ENCODE results near the gene PTPRR. TPM values are rescaled to one million over a fixed set of nuclear protein-coding genes. Genes with fewer than 3 reads are reported as not detected.

Gene PTPRR
- polyA plus RNA-seq, 4 donors = 0.64 to 0.82 (median 0.73) TPM

DNA sequence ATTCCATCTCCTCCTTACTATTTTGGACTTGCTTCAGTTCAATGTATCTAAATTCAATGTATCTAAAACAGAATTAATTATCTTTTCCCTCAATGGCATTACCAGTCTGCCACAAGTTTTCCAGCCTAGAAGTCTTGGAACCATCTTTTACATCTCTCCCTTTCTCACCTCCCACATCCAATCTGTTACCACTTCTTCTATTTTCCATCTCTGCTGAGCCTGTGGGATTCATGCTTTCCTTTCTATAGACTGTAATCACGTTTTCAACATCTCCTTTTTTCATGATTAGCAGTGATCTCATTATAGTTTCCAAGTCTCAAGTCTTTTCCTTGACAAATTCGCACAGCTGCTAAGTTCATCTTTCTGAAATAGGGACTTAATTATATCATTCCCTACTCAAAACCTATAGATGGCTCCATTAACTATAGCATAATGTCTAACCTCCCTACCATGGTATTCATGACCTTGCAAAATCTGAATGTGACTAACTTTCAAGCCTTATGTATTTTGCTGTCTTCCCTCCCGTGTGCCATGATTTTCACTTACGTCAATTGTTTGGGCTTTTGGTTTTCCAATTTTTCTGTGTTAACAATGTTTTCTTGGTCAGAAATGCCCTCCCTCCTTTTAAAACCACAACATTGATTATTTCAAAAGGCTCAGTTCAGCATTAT is 262.8 kb downstream of the PTPRR start:
- DNase-seq (ENCODE audit: low read depth in 4 of 4, low spot score in 2 of 4) = no peak

DNA sequence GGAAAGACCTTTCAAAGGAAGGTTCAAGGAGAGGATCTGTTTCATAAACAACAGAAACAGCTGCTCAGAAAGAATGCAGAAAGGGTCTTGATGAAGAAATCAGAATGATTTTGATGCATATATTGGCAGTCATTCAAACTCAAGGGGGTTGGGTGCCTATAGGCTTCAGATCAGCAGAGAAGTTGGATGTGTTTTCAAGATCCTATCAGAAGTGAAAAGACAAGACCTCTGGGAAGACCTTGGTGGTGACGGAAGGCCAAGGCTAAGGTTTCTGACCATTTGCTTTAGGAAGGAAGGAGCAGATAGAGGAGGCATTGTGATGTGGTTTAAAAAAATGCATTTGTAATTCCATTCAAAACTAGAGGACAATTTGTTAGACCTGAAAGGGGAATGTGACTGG is 268.1 kb downstream of the PTPRR start:
- DNase-seq (ENCODE audit: low read depth in 4 of 4, low spot score in 2 of 4) = no peak

DNA sequence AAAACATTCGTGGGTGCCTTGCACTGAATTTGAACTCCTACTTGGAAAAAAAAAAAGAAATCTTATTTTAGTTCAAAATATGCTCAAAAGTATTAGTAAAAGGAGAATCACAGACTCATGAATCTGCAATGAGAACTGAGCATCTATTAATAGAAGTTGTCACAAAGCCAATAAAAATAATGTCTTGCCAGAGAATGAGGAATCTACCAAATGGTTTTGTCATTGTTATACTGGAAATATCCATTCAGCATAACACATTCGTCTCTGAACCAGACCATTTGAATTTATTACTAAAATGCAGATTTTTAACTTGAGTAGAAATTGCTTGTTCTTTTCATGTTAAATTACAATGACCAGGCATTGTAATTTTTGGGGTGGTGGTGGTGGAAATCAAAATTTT is 271.7 kb downstream of the PTPRR start:
- DNase-seq (ENCODE audit: low read depth in 4 of 4, low spot score in 2 of 4) = no peak

DNA sequence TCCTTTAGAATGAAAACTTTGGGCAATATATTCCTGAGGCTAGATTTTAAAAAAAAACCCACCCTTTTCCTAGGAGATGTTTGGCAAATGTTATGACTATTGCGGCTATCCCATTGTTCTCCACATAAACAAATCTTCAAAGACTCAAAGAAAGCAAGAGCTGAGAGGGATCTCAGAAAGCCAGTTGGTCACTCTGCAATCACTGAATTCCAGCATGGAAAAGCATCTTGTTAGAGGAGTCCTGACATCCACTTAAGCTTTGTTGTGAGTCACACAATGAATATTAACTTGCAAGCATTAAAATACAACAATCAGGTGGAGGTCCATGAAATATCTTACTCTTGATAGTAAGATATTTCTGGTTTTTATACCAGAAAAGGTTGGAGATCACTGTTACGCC is 272.3 kb downstream of the PTPRR start:
- DNase-seq (ENCODE audit: low read depth in 4 of 4, low spot score in 2 of 4) = no peak

DNA sequence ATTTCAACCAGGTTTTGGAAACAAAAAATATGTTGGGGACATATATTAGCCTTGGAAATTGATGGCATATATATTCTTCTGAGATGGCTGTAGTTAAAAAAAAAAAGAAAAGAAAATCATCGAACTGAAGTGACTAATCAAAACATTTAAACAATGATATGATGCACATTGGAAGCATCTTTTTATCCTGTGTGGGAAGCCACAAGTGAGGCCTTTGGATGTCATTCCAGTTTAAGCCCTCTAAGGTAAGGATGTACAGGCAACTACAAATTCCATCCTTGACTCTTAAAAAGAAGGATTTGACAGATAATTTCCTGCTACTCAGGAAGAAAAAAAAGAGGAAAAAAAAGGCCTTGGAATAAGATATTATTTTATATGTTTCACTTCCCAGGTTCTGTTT is 273.7 kb downstream of the PTPRR start:
- DNase-seq (ENCODE audit: low read depth in 4 of 4, low spot score in 2 of 4) = no peak

DNA sequence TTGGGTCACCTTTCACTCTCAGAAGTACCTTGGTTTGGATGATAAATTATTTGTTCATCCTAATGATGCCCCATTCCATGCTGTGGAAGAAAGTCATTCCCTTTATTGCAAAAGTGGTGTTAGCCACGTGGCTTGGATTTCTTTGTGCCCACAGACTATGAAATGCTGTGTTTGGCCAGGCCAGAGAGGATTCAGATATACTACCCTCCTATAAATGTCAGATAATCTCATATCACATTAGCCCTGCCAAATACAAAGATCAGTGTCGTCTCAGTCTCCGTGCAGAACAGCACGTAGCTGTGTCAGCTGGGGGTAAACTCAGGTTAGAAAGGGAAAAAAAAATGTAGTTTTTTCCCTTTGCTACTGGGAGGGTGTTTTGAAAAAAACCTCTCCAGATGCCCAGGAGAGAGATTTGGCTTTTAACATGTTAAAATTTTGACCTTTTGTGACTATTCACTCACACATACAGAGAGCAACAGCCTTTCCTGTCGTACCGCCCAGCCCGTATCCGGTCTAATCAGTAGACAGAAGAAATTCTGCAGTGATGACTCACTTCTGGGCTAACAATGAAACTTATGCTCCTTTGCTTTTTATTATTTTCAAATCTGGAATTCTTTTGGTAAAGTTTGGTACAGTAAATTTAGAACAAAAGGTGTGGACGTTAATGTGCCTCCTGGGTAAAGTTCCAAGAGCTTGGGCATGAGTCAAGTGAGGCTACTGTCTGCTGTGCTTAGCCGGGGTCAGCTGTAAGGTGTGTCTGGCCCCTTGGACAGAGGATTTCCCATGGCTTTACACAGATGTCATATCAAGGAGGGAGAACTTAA is 274.8 kb downstream of the PTPRR start:
- peak in 1 of 4 donors; percentile 10 for DNase-seq (ENCODE audit: low read depth in 4 of 4, low spot score in 2 of 4)

DNA sequence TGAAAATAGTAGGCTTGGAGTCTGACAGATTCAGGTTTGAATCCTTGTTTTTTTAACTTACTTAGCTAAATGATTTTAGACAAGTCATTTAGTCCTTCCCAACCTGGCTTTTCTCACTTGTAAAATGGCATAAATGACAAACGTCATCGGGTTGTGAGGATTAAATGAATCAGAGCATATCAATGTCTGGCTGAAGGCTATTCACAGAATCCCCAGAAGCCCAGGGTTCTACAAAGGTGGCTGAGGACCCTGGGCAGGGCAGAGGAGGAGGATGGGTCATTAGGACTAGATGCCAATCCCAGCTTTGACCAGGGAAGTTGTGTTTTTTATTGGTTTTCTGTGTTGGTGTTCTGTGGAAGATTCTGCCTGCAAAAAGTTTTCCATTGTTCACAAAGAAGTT is 275.7 kb downstream of the PTPRR start:
- no peak for DNase-seq (ENCODE audit: low read depth in 4 of 4, low spot score in 2 of 4)

DNA sequence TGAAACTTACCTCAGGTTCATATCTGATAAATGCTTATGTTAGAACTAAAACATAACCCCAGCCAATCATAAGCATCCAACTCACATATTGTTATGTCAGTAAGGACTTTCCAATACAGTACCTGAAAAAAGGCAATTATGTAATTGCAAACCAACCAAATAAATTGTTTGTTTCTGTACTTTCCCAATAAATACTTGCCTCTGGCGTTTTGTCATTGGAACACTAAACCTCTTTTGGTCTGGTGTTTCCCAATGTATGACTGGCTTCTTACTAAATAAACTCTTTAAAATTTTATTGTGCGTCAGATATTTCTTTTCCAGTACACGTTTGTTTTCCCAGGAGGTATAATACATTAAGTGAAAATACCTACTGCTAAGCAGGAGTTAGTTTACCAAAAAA is 276.6 kb downstream of the PTPRR start:
- no peak for DNase-seq (ENCODE audit: low read depth in 4 of 4, low spot score in 2 of 4)

DNA sequence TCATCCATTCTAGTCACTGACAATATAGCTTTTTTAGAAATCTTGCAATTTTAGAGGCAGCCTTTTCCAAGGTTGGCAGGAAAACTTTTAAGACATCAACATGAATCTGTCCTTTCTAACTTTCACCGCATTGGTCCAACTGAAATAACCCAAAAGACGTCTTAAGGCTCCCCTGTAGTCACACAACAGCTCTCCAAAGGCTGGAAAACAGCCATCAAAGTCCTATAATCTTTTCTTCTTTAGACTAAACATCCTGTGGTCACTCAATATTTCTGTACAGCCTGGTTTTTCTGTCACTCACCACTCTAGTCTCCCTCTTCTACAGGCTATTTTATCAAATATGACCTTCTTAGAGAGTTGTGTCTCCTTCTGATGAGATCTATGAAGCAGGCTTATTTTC is 278.8 kb downstream of the PTPRR start:
- no peak for DNase-seq (ENCODE audit: low read depth in 4 of 4, low spot score in 2 of 4)

DNA sequence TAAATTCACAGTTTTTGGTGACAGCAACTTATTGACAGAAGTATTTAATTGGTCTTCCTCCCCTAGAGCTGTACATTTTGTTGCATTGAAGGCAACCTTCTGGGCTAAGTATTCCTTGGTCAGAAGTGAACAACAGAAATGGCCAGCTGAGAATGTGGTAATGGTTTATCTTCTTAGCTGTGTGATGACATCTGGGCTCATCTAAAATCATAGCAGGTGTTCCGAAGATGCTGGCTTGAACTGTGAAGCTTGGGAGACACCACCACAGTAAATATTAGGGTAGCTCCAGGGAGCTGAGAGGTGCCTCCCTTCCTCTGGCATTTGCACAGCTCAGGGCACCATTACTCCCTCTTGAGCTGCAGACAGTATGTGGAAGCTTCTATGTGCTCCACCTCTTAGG is 279.6 kb downstream of the PTPRR start:
- no peak for DNase-seq (ENCODE audit: low read depth in 4 of 4, low spot score in 2 of 4)

DNA sequence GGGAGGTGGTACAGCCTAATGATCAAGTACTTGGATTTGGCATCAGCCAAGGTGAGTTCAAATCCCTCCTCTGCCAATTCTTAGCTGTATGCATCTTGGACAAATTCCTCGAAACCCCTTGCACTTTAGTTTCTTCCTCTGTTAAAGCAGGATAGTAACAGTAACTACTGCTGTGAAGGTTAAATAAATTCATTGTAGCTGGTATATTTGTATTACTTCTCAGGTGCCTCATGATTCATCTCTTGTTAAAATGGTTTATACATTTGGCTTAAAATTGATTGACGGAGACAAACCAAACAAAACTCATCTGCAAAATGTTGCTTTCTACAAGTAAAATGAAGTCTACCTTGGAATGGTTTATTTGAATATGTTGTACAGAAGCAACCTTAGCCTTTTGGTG is 281.0 kb downstream of the PTPRR start:
- DNase-seq (ENCODE audit: low read depth in 4 of 4, low spot score in 2 of 4) = no peak

DNA sequence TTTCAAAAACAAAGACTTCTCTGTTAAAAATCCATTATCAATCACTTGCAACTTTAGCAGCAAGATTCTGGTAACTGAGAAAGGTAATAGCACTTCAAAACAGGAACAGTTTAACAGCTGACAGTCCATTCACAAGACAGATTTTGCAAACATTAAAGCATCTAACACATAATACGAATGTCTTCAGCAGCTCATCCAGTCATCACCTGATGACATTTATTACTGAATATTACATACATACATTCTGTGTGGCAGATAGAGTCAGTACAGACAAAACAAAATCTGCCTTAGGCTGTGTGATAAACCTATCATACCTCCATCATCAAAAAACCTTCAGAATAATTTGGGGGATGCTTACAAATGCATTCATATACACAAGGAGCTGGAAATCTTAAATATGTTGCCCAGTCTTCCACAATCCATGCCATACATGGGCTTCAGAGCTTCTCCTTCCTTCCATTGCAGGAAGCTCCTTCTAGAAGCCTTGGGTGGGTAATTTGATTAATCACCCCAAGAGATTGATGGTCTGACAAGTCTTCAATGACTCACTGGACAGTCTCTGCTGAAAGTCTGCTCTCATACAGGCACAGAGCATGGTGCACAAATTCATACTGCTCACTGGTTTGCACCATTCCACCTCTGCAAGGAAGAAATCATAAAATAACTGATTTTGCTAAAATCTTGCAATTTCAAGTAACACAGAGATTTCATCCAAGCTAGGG is 281.7 kb downstream of the PTPRR start:
- DNase-seq (ENCODE audit: low read depth in 4 of 4, low spot score in 2 of 4) = no peak

DNA sequence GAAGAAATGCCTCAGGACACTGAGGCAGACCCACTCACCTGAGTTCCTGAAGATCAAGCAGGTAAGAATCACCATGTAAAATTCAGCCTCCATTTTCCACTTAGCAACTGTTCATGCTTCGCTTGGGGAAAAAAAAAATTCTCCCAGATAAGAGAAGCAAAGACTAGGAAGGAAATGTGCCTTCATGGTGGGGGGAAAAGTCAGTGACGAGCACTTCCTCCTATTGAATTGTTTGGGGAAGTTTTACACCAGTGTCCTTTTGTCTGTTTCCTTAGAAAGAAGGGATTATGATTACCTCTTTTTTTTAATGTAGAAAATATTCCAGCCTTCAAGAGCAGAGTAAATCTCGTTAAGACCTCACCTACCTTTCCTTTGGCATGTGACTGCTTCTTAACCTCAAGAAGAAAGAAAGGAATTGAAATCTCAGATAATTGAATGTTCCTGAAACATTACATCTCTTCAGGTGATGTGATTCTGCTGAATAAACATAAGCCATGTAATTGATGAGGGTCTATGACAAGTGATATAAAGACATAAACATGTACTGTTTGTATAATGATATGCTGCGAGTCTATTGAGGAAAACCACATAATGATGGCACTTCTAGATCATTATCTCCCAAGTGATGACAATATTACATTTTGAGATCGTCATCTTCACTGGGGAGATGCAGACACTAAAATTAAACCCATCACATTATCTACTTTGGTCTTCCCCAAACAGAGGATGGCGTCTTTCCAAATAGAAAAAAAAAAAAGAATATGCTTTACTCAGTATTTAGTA is 283.0 kb downstream of the PTPRR start, which contains the start of gene PTPRB:
PTPRB (minus strand) TSS at position 127 of the 783 bp plus-strand sequence; CDS start at position 93, 34 bp downstream.
- no peak for DNase-seq (ENCODE audit: low read depth in 4 of 4, low spot score in 2 of 4)

DNA sequence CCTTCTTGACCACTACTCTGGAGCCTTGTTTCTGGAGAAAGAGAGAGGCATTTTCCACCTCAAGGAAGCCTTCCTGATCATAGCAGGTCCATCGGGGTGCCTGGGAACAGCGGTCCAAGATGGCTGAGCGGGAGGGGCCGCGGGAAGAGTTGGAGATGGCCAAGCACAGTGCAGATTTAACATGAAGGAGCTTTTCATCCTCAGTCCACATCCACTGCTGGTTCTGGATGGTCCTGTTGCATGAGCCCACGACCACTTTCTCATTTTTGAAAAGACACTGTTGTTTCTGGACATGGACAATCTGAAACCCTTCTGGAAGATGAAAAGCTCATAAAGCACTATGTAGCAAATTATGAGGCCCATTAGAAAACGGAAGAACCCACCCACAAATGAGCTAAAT is 284.8 kb downstream of the PTPRR start:
- DNase-seq (ENCODE audit: low read depth in 4 of 4, low spot score in 2 of 4) = no peak

DNA sequence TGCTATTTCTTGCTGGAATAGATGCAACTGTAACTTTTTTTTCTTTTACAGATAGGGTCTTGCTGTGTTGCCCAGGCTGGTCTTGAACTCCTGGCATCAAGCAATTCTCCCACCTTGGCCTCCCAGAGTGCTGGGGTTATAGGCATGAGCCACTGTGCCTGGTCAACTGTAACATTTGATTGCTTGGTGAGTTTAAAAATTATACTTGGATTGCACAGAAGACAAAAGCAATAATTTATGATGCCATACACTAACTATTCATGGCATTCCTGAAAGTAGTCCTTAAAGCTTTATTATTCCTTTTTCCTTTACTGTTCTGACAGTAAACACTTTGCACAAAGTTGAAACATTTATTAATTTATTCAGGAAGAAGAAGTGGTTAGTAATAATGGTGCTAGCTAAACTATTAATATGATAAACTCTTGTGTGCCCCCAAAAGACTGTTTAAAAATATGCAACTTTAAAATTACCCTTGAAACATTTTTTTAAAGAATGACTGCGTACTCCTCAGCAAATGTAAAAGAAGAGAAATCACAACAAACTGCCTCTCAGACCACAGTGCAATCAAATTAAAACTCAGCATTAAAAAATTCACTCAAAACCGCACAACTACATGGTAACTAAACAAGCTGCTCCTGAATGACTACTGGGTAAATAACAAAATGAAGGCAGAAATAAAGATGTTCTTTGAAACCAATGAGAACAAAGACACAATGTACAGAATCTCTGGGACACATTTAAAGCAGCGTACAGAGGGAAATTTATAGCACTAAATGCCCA is 291.6 kb downstream of the PTPRR start:
- no peak for DNase-seq (ENCODE audit: low read depth in 4 of 4, low spot score in 2 of 4)

DNA sequence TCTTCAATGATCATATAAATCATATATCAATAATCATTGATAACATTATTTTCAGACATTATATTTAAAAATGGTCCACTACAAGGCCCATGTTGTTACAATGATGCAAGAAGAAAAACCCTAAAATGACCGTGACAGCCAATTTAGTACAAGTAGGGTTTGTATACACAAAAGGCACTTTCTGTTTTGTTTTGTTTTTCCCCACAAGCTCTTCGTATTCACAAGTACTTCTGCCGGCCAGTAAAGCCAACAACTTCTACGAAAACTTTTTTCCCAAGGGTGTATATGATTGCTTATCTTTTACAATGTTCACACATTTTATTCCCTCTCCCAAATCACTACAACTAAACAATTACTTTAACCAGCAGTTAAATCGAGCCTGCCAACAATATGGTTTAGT is 292.9 kb downstream of the PTPRR start:
- DNase-seq (ENCODE audit: low read depth in 4 of 4, low spot score in 2 of 4) = no peak

DNA sequence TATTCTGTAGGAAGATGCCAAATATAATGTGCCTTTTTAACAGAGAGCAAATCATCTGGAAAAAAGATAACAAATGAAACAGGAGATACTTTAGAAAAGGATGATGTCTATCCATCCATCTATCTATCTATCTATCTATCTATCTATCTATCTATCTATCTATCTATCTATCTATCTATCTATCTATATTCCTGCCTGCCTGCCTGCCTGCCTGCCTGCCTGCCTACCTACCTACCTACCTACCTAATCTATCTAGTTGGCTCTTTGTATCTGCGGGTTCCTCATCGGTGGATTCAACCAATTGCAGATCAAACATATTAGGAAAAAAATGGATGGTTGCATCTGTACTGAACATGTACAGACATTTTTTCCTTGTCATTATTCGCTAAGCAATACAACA is 294.4 kb downstream of the PTPRR start:
- no peak for DNase-seq (ENCODE audit: low read depth in 4 of 4, low spot score in 2 of 4)

DNA sequence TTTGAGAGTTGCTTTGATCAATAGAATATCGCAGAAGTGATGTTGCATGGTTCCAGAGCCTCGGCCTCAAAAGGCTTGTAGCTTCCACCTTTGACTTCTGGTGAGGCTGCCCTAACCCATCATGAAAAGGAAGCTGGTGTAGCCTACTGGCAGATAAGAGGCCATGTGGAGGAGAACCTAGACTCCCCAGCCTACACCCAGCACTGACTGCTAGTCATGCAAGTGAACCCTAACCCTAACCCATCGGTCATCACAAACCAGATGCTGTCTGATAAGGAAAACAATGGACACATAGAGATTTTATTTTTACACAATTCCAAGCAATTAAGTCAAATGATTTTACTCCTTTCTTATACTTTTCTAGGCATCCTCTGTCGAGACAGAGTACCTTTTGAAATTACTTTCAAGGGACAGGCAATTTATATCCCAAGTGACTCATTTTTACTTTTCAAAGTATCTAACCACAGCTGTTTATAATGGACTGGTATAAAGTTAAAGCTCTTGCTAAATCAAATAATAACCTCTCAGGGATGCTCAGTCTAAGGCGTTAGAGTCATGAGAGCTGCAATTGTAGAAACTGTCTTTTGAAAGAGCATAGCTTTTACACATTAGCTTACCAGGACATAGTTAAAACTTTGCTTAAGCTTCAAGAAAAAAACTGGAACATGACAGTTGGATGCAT is 300.9 kb downstream of the PTPRR start:
- no peak for DNase-seq (ENCODE audit: low read depth in 4 of 4, low spot score in 2 of 4)

DNA sequence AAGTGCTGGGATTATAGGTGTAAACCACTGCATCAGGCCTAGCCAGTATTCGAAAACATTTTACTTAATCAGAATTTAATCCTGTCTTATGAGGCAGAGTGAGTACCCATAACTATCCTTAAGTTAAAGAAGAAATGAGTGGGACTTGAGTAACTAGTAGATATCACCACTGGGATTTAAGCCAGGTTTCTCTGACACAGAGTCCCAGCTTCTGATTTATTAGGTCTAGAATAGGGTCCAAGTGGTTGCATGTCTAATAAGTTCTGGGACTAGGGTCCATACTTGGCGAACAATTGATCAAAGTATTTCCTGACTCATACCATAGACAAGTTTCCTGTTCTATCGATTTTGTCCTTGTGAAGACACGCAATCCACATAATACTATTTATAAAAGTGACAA is 302.2 kb downstream of the PTPRR start:
- DNase-seq (ENCODE audit: low read depth in 4 of 4, low spot score in 2 of 4) = no peak
